ENCODE results near the gene FIP1L1. TPM values are rescaled to one million over a fixed set of nuclear protein-coding genes. Genes with fewer than 3 reads are reported as not detected.
"Not testable (repeated sequence)": the region's sequence is repeated elsewhere in the genome, so short reads cannot be mapped to it uniquely, and the experiment has no call there.

FIP1L1 gene
- total and polyA plus RNA-seq, 10 of the 15 experiments (the other 5 are each of a cell fraction or from before 2014, with no cell fraction given), result 28.1 to 110 (median 59.4) TPM

- 0 out of 2 replicates have a peak, but pooled peaks have one; percentile 15 for TF ChIP-seq MAX (IDR thresholded peaks at IDR 0.05; ENCODE audit: low read depth, low read length)
- no peak for TF ChIP-seq BRCA1 (IDR thresholded peaks at IDR 0.05; ENCODE audit: low read depth, low read length)
- 0 out of 2 replicates have a peak, but pooled peaks have one; percentile 62 for TF ChIP-seq NBN (IDR thresholded peaks at IDR 0.05)
- peak; percentile 92 for TF ChIP-seq POLR2A (IDR thresholded peaks at IDR 0.05; ENCODE audit: low read depth, low read length)
- peak; percentile 90 for TF ChIP-seq YY1 (IDR thresholded peaks at IDR 0.05; ENCODE audit: low read depth, low read length)
- TF ChIP-seq MEF2B (IDR thresholded peaks at IDR 0.05; ENCODE audit: partially characterized antibody, poor library complexity, severe bottlenecking), result no peak
- peak; percentile 87 for TF ChIP-seq POLR2AphosphoS2 (IDR thresholded peaks at IDR 0.05; ENCODE audit: low read depth, low read length)
- no peak for TF ChIP-seq CHD1 (IDR thresholded peaks at IDR 0.05; ENCODE audit: low read depth, low read length)
- no peak for TF ChIP-seq SKIL (IDR thresholded peaks at IDR 0.05; ENCODE audit: low read depth, poor library complexity, severe bottlenecking)
- no peak; the same call in 1 of the 2 replicates for TF ChIP-seq ZNF207 (IDR thresholded peaks at IDR 0.05; ENCODE audit: borderline replicate concordance)
- 0 out of 2 replicates have a peak, but pooled peaks have one; percentile 9 for TF ChIP-seq ZSCAN29 (IDR thresholded peaks at IDR 0.05)
- TF ChIP-seq RUNX3 (IDR thresholded peaks at IDR 0.05; ENCODE audit: low read length), result 0 out of 2 replicates have a peak, but pooled peaks have one; percentile 16
- no peak for TF ChIP-seq KLF5 (IDR thresholded peaks at IDR 0.05; ENCODE audit: partially characterized antibody)
- TF ChIP-seq KDM1A (IDR thresholded peaks at IDR 0.05; ENCODE audit: borderline replicate concordance), result no peak
- no peak for TF ChIP-seq E2F4 (IDR thresholded peaks at IDR 0.05; ENCODE audit: low read depth, low read length)
These were observed at the start of gene FIP1L1 (continued) for GRCh38 chr4:53377319-53378170.

- WGBS (ENCODE audit: insufficient coverage, insufficient replicate concordance, low lambda C conversion rate, missing lambda C conversion rate), result 97% methylated on average over 4 of the region's 6 CpGs
- in situ Hi-C loops (cut with MboI); H3K4me2 ChIP-seq (ENCODE audit: control insufficient read depth, insufficient read depth); intact Hi-C loops (cut with micrococcal nuclease; ENCODE audit: unreplicated experiment); H3K4me1 ChIP-seq (ENCODE audit: control insufficient read depth, insufficient read depth, low read length); H2AFZ ChIP-seq (ENCODE audit: control insufficient read depth, low read depth, low read length); POLR2A ChIA-PET; H3K79me2 ChIP-seq (ENCODE audit: control insufficient read depth, insufficient read depth, low read length); H3K9ac ChIP-seq (ENCODE audit: control insufficient read depth, insufficient read depth, low read length); BruUV-seq (replicated peaks); H3K9me3 ChIP-seq (replicated peaks; ENCODE audit: control insufficient read depth, insufficient read depth, low read length); DNase-seq (ENCODE audit: low read depth, low spot score); H3K36me3 ChIP-seq (ENCODE audit: control insufficient read depth in 2 of 2, insufficient read depth in 2 of 2, low read length in 1 of 2); SMC1A ChIA-PET (ENCODE audit: uncharacterized antibody, unreplicated experiment); H3K4me3 ChIP-seq; RAD21 ChIA-PET (ENCODE audit: unreplicated experiment); ATAC-seq; H3K27ac ChIP-seq (ENCODE audit: control insufficient read depth, insufficient read depth); H3K27me3 ChIP-seq (replicated peaks in 1 of 2; ENCODE audit: control insufficient read depth in 2 of 2, insufficient read depth in 2 of 2, low read length in 1 of 2); FAIRE-seq; H4K20me1 ChIP-seq (ENCODE audit: control insufficient read depth, insufficient read depth): not testable (repeated sequence)
- CTCF ChIA-PET, result interaction anchor here (1.4 kb wide), 1 partner anchor 20 kb away, joined by 3 read pairs; no protein-coding TSS in a partner anchor
These were observed 42.5 kb upstream of the FIP1L1 start for GRCh38 chr4:53334916-53335315.

All from GM12878 (cell line).